GM18870 (cell line): Measurements from ENCODE around the gene RCOR1.
"Not testable (repeated sequence)": the region's sequence is repeated elsewhere in the genome, so short reads cannot be mapped to it uniquely, and the experiment has no call there.

Experiments used
- ATAC-seq: cut with Tn5 transposase; IDR thresholded peaks from one replicate; pipeline ENCODE4 v1.9.1; 2021; ENCODE audit warnings: moderate library complexity; ENCODE audit not compliant: unreplicated experiment

Gene RCOR1

GRCh38 chr14:102590667-102591099 lies 1.8 kb upstream of the RCOR1 start:
- ATAC-seq, result no peak

- no peak for ATAC-seq
These were observed 991 bp upstream of the RCOR1 start for GRCh38 chr14:102591372-102591943.

GRCh38 chr14:102592763-102593060 lies 263 bp downstream of the RCOR1 start:
- no peak for ATAC-seq

GRCh38 chr14:102593061-102593824 lies 794 bp downstream of the RCOR1 start:
- peak; percentile 3 for ATAC-seq

- no peak for ATAC-seq
These were observed 1.3 kb downstream of the RCOR1 start for GRCh38 chr14:102593825-102594137.

GRCh38 chr14:102594514-102595175 lies 2.2 kb downstream of the RCOR1 start:
- no peak for ATAC-seq

GRCh38 chr14:102601378-102601925 lies 9.0 kb downstream of the RCOR1 start:
- no peak for ATAC-seq

- ATAC-seq, result no peak
These were observed 10.2 kb downstream of the RCOR1 start for GRCh38 chr14:102602421-102603292.

- no peak for ATAC-seq
These were observed 11.0 kb downstream of the RCOR1 start for GRCh38 chr14:102603293-102603907.

- ATAC-seq, result no peak
These were observed 11.7 kb downstream of the RCOR1 start for GRCh38 chr14:102604183-102604582.

- ATAC-seq, result no peak
These were observed 12.6 kb downstream of the RCOR1 start for GRCh38 chr14:102605029-102605428.

GRCh38 chr14:102606296-102606695 lies 13.8 kb downstream of the RCOR1 start:
- no peak for ATAC-seq

- ATAC-seq, result peak; percentile 64
These were observed 15.6 kb downstream of the RCOR1 start for GRCh38 chr14:102608064-102608446.

- no peak for ATAC-seq
These were observed 18.7 kb downstream of the RCOR1 start for GRCh38 chr14:102610968-102611811.

GRCh38 chr14:102616318-102616717 lies 23.9 kb downstream of the RCOR1 start:
- no peak for ATAC-seq

GRCh38 chr14:102616799-102617198 lies 24.4 kb downstream of the RCOR1 start:
- ATAC-seq, result no peak

- ATAC-seq, result not testable (repeated sequence)
These were observed 26.6 kb downstream of the RCOR1 start for GRCh38 chr14:102619012-102619411.

- ATAC-seq, result no peak
These were observed 28.0 kb downstream of the RCOR1 start for GRCh38 chr14:102620413-102620812.

- ATAC-seq, result no peak
These were observed 29.9 kb downstream of the RCOR1 start for GRCh38 chr14:102622262-102622885.
